ENCODE results near the gene LRRC8E. TPM values are rescaled to one million over a fixed set of nuclear protein-coding genes. Genes with fewer than 3 reads are reported as not detected.

LRRC8E gene
- total RNA-seq, 1 experiment from 2014 or later = 3.0 TPM

DNA sequence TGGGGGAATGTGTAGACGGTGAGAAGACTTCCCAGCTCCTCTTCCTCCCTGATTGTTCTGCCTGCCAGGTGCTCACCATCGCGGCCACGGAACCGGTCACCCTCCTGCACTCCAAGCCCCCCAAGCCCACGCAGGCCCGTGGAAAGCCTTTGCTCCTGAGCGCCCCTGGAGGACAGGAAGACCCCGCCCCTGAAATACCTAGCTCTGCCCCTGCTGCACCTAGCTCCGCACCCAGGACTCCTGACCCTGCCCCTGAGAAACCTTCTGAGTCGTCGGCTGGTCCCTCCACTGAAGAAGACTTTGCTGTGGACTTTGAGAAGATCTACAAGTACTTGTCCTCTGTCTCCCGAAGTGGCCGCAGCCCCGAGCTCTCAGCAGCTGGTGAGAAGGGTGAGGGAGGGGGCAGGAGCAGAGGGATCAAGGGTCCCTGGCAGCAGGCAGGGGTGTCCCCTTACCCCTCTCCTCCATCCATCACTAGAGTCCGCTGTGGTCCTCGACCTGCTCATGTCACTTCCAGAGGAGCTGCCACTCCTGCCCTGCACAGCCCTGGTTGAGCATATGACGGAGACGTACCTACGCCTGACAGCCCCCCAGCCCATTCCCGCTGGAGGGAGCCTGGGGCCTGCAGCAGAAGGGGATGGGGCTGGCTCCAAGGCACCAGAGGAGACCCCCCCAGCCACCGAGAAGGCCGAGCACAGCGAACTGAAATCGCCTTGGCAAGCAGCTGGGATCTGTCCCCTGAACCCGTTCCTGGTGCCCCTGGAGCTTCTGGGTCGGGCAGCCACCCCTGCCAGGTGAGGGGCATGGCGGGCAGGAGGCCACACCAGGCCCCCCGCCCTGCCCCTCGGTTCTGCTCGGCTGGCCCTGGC is 33.9 kb downstream of the LRRC8E start:
- TF ChIP-seq FOXP1 (CRISPR knock-in tag; IDR thresholded peaks at IDR 0.05; ENCODE audit: borderline replicate concordance) (0 out of 2 replicates have a peak, but pooled peaks have one; percentile 16), KAT7 (CRISPR knock-in tag; IDR thresholded peaks at IDR 0.05; ENCODE audit: borderline replicate concordance) (no peak)
- CTCF ChIA-PET = interaction anchor here (0.7 to 7.2 kb wide), 11 partner anchors 8 to 80 kb away, joined by 3 to 92 read pairs (median 14); partner anchors contain the start of genes LRRC8E, MAP2K7 and TIMM44

DNA sequence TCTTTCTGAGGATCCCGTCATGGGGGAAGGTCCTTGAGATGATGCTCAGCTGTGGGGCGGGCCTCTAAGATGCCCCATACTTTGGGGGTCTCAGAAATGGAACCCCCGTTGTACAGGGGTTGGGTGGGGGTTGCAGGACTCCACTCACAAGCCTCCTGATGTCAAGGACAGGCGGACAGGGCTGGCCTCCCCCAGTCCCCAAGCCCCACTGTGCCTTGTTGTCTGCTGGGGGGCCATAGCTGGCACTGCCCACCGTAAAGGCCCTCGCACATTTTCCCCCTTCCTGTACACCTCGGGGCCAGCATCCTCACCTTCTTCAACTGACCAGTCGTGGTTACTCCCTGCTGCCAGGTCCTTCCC is 34.5 kb downstream of the LRRC8E start:
- ATAC-seq (no peak), DNase-seq (ENCODE audit: low spot score) (no peak)
- H3K27ac Mint-ChIP-seq = no peak overlapping the region
- H3K4me3 Mint-ChIP-seq = no peak overlapping the region
- H3K36me3 Mint-ChIP-seq = no peaks in the 10 kb centered on the region
- no peaks in the 10 kb centered on the region for H3K9me3 Mint-ChIP-seq
- peaks cover 9% of the 10 kb centered on the region for H3K4me1 Mint-ChIP-seq
- CTCF ChIA-PET = interaction anchor here (1.2 to 4.0 kb wide), 6 partner anchors 19 to 79 kb away, joined by 5 to 92 read pairs (median 12); partner anchors contain the start of genes LRRC8E, MAP2K7 and TIMM44
- POLR2A ChIA-PET = interaction anchor here (1.3 kb wide), 1 partner anchor 65 kb away, joined by 4 read pairs; no protein-coding TSS in a partner anchor
- no peak for TF ChIP-seq IRF2 (CRISPR knock-in tag; IDR thresholded peaks at IDR 0.05; ENCODE audit: borderline replicate concordance, low read depth)
- TF ChIP-seq, protein P1, sequence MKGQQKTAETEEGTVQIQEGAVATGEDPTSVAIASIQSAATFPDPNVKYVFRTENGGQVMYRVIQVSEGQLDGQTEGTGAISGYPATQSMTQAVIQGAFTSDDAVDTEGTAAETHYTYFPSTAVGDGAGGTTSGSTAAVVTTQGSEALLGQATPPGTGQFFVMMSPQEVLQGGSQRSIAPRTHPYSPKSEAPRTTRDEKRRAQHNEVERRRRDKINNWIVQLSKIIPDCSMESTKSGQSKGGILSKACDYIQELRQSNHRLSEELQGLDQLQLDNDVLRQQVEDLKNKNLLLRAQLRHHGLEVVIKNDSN (CRISPR knock-in tag; IDR thresholded peaks at IDR 0.05) = no peak
- H3K27me3 Mint-ChIP-seq (ENCODE audit: low read depth) = peaks cover 24% of the 10 kb centered on the region

More for the DNA sequence above, 33.9 kb downstream of the LRRC8E start:
- ATAC-seq (no peak), DNase-seq (ENCODE audit: low spot score) (no peak)
- peaks cover 28% of the 10 kb centered on the region for H3K27me3 Mint-ChIP-seq (ENCODE audit: low read depth)
- H3K9me3 Mint-ChIP-seq = no peaks in the 10 kb centered on the region
- H3K4me3 Mint-ChIP-seq = no peak overlapping the region
- no peak overlapping the region for H3K27ac Mint-ChIP-seq
- H3K36me3 Mint-ChIP-seq = no peaks in the 10 kb centered on the region
- POLR2A ChIA-PET = interaction anchor here (0.6 to 1.3 kb wide), 4 partner anchors 47 to 339 kb away, joined by 3 to 4 read pairs (median 4); no protein-coding TSS in a partner anchor
- H3K4me1 Mint-ChIP-seq = peaks cover 9% of the 10 kb centered on the region

DNA sequence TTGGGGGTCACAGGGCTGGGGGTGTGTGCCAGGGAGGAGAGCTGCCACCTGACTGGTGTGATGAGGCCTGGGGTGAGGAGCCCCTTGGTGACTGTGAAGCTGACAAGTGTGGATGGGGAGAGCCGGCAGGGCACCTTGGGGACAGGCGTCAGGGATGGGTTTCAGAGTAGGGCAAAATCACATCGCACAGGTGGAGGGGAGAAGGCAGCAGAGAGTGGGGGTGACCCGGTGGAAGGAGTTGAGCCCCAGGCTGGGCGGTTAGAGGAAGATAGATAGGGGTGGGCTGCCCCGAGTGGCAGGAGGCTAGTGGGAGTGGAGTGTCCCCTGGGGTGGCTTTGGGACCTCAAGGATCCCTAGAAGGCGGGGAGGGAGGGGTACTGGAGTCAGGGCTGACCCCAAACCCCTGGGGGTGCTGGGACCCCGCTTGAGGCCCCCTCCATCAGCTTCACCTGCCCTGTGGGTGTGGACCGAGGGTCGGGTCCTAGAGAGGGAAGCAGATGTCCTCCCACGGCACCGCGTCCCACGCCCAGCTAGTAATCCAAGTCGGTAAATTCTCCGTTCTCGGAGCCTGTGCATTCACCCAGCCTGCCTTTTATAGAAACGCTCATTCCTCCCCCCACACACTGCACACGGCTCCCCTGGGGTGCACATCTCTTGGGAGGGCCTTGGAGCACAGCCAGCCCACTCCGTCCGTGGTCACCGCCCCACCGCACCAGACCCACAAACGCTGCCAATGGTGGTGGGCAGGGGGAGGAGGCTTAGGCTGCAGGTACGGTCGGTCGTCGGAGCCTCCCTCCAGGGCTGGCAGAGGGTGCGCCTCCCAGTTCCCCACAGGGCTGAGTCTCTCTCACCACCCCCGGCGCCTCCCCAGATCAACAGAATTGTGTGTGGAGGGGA is 35.2 kb downstream of the LRRC8E start:
- TF ChIP-seq NR1H2 (CRISPR knock-in tag; IDR thresholded peaks at IDR 0.05) (no peak), ZNF317 (CRISPR knock-in tag; IDR thresholded peaks at IDR 0.05; ENCODE audit: borderline replicate concordance, low read depth) (no peak)
- TF ChIP-seq, protein P2, sequence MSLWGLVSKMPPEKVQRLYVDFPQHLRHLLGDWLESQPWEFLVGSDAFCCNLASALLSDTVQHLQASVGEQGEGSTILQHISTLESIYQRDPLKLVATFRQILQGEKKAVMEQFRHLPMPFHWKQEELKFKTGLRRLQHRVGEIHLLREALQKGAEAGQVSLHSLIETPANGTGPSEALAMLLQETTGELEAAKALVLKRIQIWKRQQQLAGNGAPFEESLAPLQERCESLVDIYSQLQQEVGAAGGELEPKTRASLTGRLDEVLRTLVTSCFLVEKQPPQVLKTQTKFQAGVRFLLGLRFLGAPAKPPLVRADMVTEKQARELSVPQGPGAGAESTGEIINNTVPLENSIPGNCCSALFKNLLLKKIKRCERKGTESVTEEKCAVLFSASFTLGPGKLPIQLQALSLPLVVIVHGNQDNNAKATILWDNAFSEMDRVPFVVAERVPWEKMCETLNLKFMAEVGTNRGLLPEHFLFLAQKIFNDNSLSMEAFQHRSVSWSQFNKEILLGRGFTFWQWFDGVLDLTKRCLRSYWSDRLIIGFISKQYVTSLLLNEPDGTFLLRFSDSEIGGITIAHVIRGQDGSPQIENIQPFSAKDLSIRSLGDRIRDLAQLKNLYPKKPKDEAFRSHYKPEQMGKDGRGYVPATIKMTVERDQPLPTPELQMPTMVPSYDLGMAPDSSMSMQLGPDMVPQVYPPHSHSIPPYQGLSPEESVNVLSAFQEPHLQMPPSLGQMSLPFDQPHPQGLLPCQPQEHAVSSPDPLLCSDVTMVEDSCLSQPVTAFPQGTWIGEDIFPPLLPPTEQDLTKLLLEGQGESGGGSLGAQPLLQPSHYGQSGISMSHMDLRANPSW (CRISPR knock-in tag; conservative IDR thresholded peaks at IDR 0.05; ENCODE audit: low read depth) = no peak
- TF ChIP-seq, protein P3, sequence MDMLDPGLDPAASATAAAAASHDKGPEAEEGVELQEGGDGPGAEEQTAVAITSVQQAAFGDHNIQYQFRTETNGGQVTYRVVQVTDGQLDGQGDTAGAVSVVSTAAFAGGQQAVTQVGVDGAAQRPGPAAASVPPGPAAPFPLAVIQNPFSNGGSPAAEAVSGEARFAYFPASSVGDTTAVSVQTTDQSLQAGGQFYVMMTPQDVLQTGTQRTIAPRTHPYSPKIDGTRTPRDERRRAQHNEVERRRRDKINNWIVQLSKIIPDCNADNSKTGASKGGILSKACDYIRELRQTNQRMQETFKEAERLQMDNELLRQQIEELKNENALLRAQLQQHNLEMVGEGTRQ (CRISPR knock-in tag; IDR thresholded peaks at IDR 0.05) = no peak
- TF ChIP-seq, protein P4, sequence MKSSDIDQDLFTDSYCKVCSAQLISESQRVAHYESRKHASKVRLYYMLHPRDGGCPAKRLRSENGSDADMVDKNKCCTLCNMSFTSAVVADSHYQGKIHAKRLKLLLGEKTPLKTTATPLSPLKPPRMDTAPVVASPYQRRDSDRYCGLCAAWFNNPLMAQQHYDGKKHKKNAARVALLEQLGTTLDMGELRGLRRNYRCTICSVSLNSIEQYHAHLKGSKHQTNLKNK (CRISPR knock-in tag; IDR thresholded peaks at IDR 0.05) = no peak
- Mint-ChIP-seq H3K9me3 (no peaks in the 10 kb centered on the region), H3K36me3 (no peaks in the 10 kb centered on the region), H3K4me3 (no peak overlapping the region), H3K27me3 (ENCODE audit: low read depth) (peaks cover 16% of the 10 kb centered on the region), H3K4me1 (peaks cover 9% of the 10 kb centered on the region), H3K27ac (no peak overlapping the region)
- ChIA-PET POLR2A (no interaction called here), CTCF (interaction anchor here (0.7 to 2.9 kb wide), 6 partner anchors 20 to 70 kb away, joined by 3 to 11 read pairs (median 4); partner anchors contain the start of genes MAP2K7 and TIMM44)
- ATAC-seq (no peak), DNase-seq (ENCODE audit: low spot score) (no peak)

Data from WTC11 (cell line).